ENCODE data around the gene CREBZF.
"Not testable (repeated sequence)": the region's sequence is repeated elsewhere in the genome, so short reads cannot be mapped to it uniquely, and the experiment has no call there.

CREBZF gene

DNA sequence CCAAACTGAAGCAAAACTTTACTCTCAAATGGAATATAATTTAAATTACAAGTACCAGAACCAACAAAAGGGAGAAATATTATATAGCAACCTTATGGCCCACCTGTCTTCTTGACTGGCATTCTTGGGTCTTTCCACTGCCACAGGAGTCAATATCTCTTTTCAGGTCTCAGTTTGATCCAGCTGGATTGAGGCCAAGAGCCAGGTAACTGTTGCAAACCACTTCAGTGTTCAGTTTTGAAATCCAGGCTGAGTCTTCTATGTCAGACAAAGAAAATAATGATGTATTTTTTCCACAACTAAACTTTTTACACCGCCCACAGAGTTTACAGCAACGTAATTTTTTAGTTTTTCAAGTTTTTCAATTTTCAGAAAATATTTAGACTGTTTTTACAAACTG is 38.4 kb downstream of the CREBZF start:
- no peak for DNase-seq

GRCh38 chr11:85620256-85620655 is 44.7 kb downstream of the CREBZF start:
- DNase-seq = no peak

DNA sequence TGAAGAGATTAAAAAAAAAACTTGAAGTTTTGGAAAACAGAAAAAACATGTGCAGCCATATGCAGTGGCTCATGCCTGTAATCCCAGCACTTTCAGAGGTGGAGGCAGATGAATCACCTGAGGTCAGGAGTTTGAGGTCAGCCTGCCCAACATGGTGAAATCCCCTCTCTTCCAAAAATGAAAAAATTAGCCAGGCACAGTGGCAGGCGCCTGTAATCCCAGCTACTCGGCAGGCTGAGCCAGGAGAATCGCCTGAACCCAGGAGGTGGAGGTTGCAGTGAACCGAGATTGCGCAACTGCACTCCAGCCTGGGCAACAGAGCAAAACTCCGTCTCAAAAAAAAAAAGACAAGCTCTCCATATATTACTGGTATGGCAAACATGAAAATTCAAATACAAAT is 45.4 kb downstream of the CREBZF start:
- DNase-seq = no peak

GRCh38 chr11:85611643-85612042 is 53.3 kb downstream of the CREBZF start:
- DNase-seq = not testable (repeated sequence)
